ENCODE results near the gene CACNA1A. TPM values are rescaled to one million over a fixed set of nuclear protein-coding genes. Genes with fewer than 3 reads are reported as not detected.

The CACNA1A gene
- total RNA-seq, 1 experiment from 2014 or later, result not detected

DNA sequence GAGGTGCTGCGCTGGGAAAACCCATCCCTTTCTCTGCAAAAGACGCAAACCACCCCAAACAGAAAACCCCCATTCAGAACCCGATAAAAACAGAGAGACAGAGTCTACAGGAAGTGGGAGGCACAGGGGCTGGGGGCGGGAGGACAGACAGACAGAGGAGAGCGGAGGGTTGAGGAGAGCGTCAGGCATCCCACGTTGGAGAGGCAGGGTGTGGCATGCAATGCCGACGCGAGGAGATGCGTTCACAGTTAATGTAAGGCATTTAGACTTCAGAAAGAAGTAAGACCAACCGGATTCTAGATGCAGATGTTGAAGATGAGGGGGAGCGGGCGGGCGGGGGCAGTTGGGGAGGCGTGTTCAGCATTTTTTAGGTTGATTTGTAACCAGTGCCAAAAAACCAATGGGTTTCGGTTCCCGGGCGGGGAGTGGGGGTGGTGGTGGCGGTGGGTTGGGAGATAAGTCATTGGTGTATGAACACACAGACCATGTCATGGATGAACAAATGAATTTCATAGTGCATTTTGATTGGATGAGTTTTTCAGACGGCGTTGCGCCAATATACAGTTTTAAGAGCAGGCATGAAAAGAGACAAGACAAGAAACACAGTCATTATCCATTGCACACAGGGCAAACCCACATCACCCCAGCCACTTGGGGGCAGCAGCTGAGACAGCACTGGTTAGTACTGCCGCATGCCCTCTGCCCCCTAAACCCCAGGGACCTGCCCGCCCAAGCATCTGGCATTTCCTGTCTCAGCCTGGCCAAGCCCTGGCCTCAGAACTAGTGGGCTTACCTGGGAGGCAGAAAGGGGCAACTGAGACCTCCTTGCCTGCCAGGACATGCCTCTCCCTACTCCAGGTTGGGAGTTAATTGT, 264.8 kb downstream of the CACNA1A start:
- BruUV-seq (replicated peaks), result no TSS peak
- DNase-seq (ENCODE audit: unreplicated experiment), result no peak
- POLR2A ChIA-PET, result interaction anchor here (0.7 kb wide), 1 partner anchor 215 kb away, joined by 3 read pairs; no protein-coding TSS in a partner anchor

DNA sequence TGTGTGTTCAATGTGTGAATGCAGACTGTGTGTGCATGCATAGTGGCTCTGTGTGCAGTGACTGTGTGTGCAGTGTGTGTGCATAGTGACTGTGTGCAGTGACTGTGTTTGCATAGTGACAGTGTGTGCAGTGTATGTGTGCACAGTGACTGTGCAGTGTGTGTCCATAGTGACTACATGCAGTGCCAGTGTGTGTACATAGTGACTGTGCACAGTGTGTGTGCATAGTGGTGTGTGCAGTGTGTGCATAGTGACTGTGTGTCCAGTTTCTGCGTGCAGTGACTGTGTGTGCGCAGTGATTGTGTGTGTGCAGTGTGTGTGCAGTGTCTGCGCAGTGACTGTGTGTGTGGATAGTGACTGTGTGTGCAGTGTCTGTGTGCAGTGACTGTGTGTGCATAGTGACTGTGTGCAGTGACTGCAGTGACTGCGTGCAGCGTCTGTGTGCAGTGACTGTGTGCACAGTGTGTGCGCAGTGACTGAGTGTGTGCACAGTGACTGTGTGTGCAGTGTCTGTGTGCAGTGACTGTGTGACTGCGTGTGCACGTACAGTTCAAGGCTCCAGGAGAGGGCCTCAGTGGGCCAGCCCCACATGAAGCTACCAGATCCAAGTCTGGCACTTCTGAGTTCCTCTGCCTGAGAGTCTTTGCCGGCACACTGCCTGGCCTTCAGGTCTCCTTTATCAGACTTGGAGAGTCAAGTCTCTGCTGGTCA, 265.8 kb downstream of the CACNA1A start:
- Mint-ChIP-seq H3K4me3 (ENCODE audit: unreplicated experiment) (no peak overlapping the region), H3K27me3 (ENCODE audit: insufficient read depth, unreplicated experiment) (peaks cover 20% of the 10 kb centered on the region), H3K27ac (ENCODE audit: low read depth, unreplicated experiment) (no peak overlapping the region), H3K4me1 (ENCODE audit: insufficient read depth, unreplicated experiment) (no peaks in the 10 kb centered on the region), H3K9me3 (ENCODE audit: unreplicated experiment) (no peaks in the 10 kb centered on the region), H3K36me3 (ENCODE audit: insufficient read depth, unreplicated experiment) (no peaks in the 10 kb centered on the region)
- ChIA-PET CTCF (no interaction called here), POLR2A (no interaction called here)
- DNase-seq (ENCODE audit: unreplicated experiment), result no peak
- intact Hi-C loops (cut with micrococcal nuclease), result no loop called here
- BruUV-seq (replicated peaks), result no TSS peak
- TF ChIP-seq, protein P1, sequence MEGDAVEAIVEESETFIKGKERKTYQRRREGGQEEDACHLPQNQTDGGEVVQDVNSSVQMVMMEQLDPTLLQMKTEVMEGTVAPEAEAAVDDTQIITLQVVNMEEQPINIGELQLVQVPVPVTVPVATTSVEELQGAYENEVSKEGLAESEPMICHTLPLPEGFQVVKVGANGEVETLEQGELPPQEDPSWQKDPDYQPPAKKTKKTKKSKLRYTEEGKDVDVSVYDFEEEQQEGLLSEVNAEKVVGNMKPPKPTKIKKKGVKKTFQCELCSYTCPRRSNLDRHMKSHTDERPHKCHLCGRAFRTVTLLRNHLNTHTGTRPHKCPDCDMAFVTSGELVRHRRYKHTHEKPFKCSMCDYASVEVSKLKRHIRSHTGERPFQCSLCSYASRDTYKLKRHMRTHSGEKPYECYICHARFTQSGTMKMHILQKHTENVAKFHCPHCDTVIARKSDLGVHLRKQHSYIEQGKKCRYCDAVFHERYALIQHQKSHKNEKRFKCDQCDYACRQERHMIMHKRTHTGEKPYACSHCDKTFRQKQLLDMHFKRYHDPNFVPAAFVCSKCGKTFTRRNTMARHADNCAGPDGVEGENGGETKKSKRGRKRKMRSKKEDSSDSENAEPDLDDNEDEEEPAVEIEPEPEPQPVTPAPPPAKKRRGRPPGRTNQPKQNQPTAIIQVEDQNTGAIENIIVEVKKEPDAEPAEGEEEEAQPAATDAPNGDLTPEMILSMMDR (IDR thresholded peaks at IDR 0.05; ENCODE audit: unreplicated experiment), result no peak

More for the DNA sequence above, 264.8 kb downstream of the CACNA1A start:
- Mint-ChIP-seq H3K27ac (ENCODE audit: low read depth, unreplicated experiment) (no peak overlapping the region), H3K4me3 (ENCODE audit: unreplicated experiment) (no peak overlapping the region), H3K36me3 (ENCODE audit: insufficient read depth, unreplicated experiment) (no peaks in the 10 kb centered on the region), H3K9me3 (ENCODE audit: unreplicated experiment) (no peaks in the 10 kb centered on the region), H3K4me1 (ENCODE audit: insufficient read depth, unreplicated experiment) (no peaks in the 10 kb centered on the region), H3K27me3 (ENCODE audit: insufficient read depth, unreplicated experiment) (peaks cover 20% of the 10 kb centered on the region)
- CTCF ChIA-PET, result interaction anchor here (0.5 kb wide), 1 partner anchor 36 kb away, joined by 4 read pairs; no protein-coding TSS in a partner anchor
- intact Hi-C loops (cut with micrococcal nuclease), result no loop called here
- TF ChIP-seq, protein P1 (IDR thresholded peaks at IDR 0.05; ENCODE audit: unreplicated experiment), result no peak

DNA sequence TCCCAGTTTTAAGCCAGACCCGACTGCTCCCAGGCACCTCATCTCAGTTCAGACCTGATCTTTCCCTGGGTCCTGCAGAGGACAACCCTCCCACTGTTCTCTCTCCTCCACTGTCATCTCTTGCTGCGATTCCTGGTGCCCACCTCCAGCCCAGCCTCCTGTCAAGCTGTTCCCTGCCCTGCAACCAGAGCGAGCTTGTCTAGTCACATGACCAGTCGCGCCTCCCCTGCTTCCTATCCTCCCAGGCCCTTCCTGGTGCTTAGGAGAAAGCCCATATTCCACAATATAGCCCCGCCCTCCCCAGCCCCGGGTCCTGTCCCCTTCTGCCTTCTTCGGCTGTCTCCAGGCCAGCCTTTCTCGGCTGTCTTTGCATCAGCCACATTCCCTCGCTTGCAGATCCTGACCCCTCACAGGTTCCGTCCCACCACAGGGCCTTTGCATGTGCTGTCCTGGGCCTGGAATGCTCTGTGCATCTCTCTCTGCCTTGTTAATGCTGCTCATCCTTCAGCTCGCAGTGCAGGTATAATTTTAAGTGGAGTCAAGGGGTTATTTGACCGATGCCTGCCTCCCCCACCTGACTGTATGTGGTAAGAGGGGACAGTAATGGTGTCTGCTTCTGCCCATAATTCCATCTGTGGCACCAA, 267.3 kb downstream of the CACNA1A start:
- Mint-ChIP-seq H3K4me1 (ENCODE audit: insufficient read depth, unreplicated experiment) (no peaks in the 10 kb centered on the region), H3K27me3 (ENCODE audit: insufficient read depth, unreplicated experiment) (peaks cover 20% of the 10 kb centered on the region), H3K27ac (ENCODE audit: low read depth, unreplicated experiment) (no peak overlapping the region), H3K9me3 (ENCODE audit: unreplicated experiment) (no peaks in the 10 kb centered on the region), H3K36me3 (ENCODE audit: insufficient read depth, unreplicated experiment) (no peaks in the 10 kb centered on the region), H3K4me3 (ENCODE audit: unreplicated experiment) (no peak overlapping the region)
- no TSS peak for BruUV-seq (replicated peaks)
- intact Hi-C loops (cut with micrococcal nuclease), result loop anchor here (10.0 kb wide), 1 partner anchor 84 kb away; the partner anchor contains the start of genes IER2 and STX10
- DNase-seq (ENCODE audit: unreplicated experiment), result no peak
- TF ChIP-seq, protein P1 (IDR thresholded peaks at IDR 0.05; ENCODE audit: unreplicated experiment), result no peak
- CTCF ChIA-PET, result no interaction called here
- POLR2A ChIA-PET, result no interaction called here

DNA sequence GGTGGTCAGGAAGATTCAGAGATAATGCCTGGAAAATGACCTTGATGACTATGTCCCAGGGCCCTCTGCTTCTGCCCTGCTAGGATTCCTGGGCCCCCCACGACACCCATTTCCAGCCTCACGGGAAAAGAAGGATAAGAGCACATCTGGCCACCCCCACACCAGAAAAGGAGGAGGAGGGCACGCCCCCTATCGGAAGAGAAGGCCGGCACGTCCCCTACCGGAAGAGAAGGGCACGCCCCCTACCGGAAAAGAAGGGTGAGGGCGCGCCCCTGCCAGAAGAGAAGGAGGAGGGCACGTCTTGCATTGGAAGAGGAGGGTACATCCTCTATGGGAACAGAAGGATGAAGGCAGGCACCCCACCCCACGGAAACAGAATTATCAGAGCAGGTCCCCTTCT, 271.8 kb downstream of the CACNA1A start:
- ChIA-PET CTCF (interaction anchor here (0.5 kb wide), 1 partner anchor 12 kb away, joined by 3 read pairs; no protein-coding TSS in a partner anchor), POLR2A (no interaction called here)
- H3K36me3 Mint-ChIP-seq (ENCODE audit: insufficient read depth, unreplicated experiment), result no peaks in the 10 kb centered on the region
- no peaks in the 10 kb centered on the region for H3K9me3 Mint-ChIP-seq (ENCODE audit: unreplicated experiment)
- DNase-seq (ENCODE audit: unreplicated experiment), result peak; percentile 78
- no peak overlapping the region for H3K4me3 Mint-ChIP-seq (ENCODE audit: unreplicated experiment)
- no peak overlapping the region for H3K27ac Mint-ChIP-seq (ENCODE audit: low read depth, unreplicated experiment)
- peaks cover 33% of the 10 kb centered on the region for H3K27me3 Mint-ChIP-seq (ENCODE audit: insufficient read depth, unreplicated experiment)
- TF ChIP-seq, protein P1 (IDR thresholded peaks at IDR 0.05; ENCODE audit: unreplicated experiment), result peak; percentile 46
- intact Hi-C loops (cut with micrococcal nuclease), result loop anchor here (10.0 kb wide), 1 partner anchor 80 kb away; the partner anchor contains the start of genes IER2 and STX10
- BruUV-seq (replicated peaks), result no TSS peak
- no peaks in the 10 kb centered on the region for H3K4me1 Mint-ChIP-seq (ENCODE audit: insufficient read depth, unreplicated experiment)

All from MCF 10A (cell line).